Fibroblast of lung (primary cell): ENCODE results near the gene MAP1LC3B. TPM values are rescaled to one million over a fixed set of nuclear protein-coding genes. Genes with fewer than 3 reads are reported as not detected.

Experiments
- DNase-seq, 2 donors: peaks; one replicate each; pipeline versions ENCODE4 v3.0.0 to v3.0.0-alpha.2; 2010; ENCODE audit warnings: low read depth in 2 of 2
- H2AFZ ChIP-seq: 2 replicates; pipeline ENCODE4 v1.5.1; 2012; ENCODE audit warnings: low read length, control low read depth, inconsistent platforms
- H3K27ac ChIP-seq: 2 replicates; pipeline ENCODE4 v1.5.1; 2011; ENCODE audit warnings: low read length, control low read depth; ENCODE audit not compliant: insufficient read depth
- H3K27me3 ChIP-seq: 2 replicates; pipeline ENCODE4 v1.5.1; 2011; ENCODE audit warnings: mild to moderate bottlenecking, low read length; ENCODE audit not compliant: control insufficient read depth, insufficient read depth
- H3K36me3 ChIP-seq: 2 replicates; pipeline ENCODE4 v1.5.1; 2011; ENCODE audit warnings: low read length; ENCODE audit not compliant: control insufficient read depth, insufficient read depth
- H3K4me1 ChIP-seq: 2 replicates; pipeline ENCODE4 v1.5.1; 2011; ENCODE audit warnings: low read length; ENCODE audit not compliant: control insufficient read depth, insufficient read depth; ENCODE audit errors: extremely low read depth
- H3K4me2 ChIP-seq: 2 replicates; pipeline ENCODE4 v1.5.1; 2011; ENCODE audit warnings: low read length, control low read depth; ENCODE audit not compliant: insufficient read depth; ENCODE audit errors: extremely low read depth
- H3K4me3 ChIP-seq, 4 experiments: fragments of 200-600 bp in 1 of 4; sonication (generic) in 1 of 4; replicated peaks in 1 of 4; 2 replicates each; pipeline ENCODE4 v1.5.1; 2011 to 2016; ENCODE audit warnings: low read length in 4 of 4, low read depth in 3 of 4, mild to moderate bottlenecking in 3 of 4, control low read depth in 2 of 4, inconsistent platforms in 1 of 4, mixed read lengths in 1 of 4; ENCODE audit not compliant: insufficient read depth in 1 of 4; ENCODE audit errors: control extremely low read depth in 1 of 4
- H3K79me2 ChIP-seq: 2 replicates; pipeline ENCODE4 v1.5.1; 2012; ENCODE audit warnings: mild to moderate bottlenecking, low read length, inconsistent platforms; ENCODE audit not compliant: control insufficient read depth, insufficient read depth
- H3K9ac ChIP-seq: 2 replicates; pipeline ENCODE4 v1.5.1; 2011; ENCODE audit warnings: mild to moderate bottlenecking, low read length, control low read depth; ENCODE audit not compliant: insufficient read depth
- H3K9me3 ChIP-seq: 2 replicates; pipeline ENCODE4 v1.5.1; 2012; ENCODE audit warnings: low read depth, low read length; ENCODE audit not compliant: control insufficient read depth, insufficient read depth
- H4K20me1 ChIP-seq: 2 replicates; pipeline ENCODE4 v1.5.1; 2011; ENCODE audit warnings: low read length; ENCODE audit not compliant: control insufficient read depth, insufficient read depth; ENCODE audit errors: extremely low read depth
- EZH2 ChIP-seq: IDR thresholded peaks from 2 replicates; pipeline ENCODE4 v1.5.1; 2012; ENCODE audit warnings: low read length, control low read depth, mild to moderate bottlenecking; ENCODE audit errors: missing control alignments
- polyA plus RNA-seq, 2 donors: library from polyadenylated mRNA; depleted of rRNA in 1 of 2; stranded (reverse) in 1 of 2; unstranded in 1 of 2; fragments of >200 nt; gene quantifications; 2 replicates each; pipeline ENCODE4 v1.2.1, GENCODE V29; 2011 to 2012; ENCODE audit warnings: missing spikeins in 1 of 2
- total RNA-seq: library from RNA; depleted of rRNA; stranded (reverse); fragments of >200 nt; gene quantifications from 2 replicates; pipeline ENCODE4 v1.2.1, GENCODE V29; 2014
- TF ChIP-seq, protein P1 (sequence below), 2 donors: IDR thresholded peaks in 1 of 2; conservative IDR thresholded peaks in 1 of 2; 1 replicate in 1 of 2; 2 replicates in 1 of 2; pipeline ENCODE4 v1.5.1; 2011 to 2012; ENCODE audit warnings: low read length in 2 of 2, control low read depth in 1 of 2, inconsistent platforms in 1 of 2, low read depth in 1 of 2, mild to moderate bottlenecking in 1 of 2

MAP1LC3B gene
- total and polyA plus RNA-seq, 2 donors (not counting 1 experiment from before 2014, with no cell fraction given): 41.1 to 67.6 TPM

DNA sequence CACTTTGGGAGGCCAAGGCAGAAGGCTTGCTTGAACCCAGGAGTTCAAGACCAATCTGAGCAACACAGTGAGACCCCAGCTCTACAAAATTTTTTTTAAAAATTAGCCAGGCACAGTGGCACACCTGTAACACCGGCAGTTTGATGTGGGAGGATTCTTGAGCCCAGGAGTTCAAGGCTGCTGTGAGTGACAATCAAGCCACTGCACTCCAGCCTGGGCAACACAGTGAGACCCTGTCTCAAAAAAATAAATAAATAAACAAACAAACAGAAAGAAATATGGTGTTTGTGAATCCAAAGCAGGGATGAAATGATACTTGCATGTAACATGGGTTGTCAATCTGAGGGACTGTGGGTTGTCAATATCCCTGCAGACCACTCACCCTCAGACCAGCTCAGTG is 25.2 kb upstream of the MAP1LC3B start:
- no peak for TF ChIP-seq EZH2
- TF ChIP-seq, protein P1, sequence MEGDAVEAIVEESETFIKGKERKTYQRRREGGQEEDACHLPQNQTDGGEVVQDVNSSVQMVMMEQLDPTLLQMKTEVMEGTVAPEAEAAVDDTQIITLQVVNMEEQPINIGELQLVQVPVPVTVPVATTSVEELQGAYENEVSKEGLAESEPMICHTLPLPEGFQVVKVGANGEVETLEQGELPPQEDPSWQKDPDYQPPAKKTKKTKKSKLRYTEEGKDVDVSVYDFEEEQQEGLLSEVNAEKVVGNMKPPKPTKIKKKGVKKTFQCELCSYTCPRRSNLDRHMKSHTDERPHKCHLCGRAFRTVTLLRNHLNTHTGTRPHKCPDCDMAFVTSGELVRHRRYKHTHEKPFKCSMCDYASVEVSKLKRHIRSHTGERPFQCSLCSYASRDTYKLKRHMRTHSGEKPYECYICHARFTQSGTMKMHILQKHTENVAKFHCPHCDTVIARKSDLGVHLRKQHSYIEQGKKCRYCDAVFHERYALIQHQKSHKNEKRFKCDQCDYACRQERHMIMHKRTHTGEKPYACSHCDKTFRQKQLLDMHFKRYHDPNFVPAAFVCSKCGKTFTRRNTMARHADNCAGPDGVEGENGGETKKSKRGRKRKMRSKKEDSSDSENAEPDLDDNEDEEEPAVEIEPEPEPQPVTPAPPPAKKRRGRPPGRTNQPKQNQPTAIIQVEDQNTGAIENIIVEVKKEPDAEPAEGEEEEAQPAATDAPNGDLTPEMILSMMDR (conservative IDR thresholded peaks at IDR 0.05 in 1 of 2, IDR thresholded peaks at IDR 0.05 in 1 of 2; ENCODE audit: low read depth in 1 of 2, low read length in 2 of 2): no peak
- Histone ChIP-seq H3K4me1 (peaks cover 7% of the 10 kb centered on the region), H4K20me1 (no peaks in the 10 kb centered on the region), H3K9ac (no peak overlapping the region), H3K9me3 (no peaks in the 10 kb centered on the region), H3K27ac (no peak overlapping the region), H3K4me2 (no peak overlapping the region), H3K36me3 (no peaks in the 10 kb centered on the region), H2AFZ (no peak overlapping the region), H3K79me2 (peaks cover 35% of the 10 kb centered on the region), H3K4me3 (no peak overlapping the region), H3K27me3 (no peaks in the 10 kb centered on the region)
- DNase-seq: no peak

DNA sequence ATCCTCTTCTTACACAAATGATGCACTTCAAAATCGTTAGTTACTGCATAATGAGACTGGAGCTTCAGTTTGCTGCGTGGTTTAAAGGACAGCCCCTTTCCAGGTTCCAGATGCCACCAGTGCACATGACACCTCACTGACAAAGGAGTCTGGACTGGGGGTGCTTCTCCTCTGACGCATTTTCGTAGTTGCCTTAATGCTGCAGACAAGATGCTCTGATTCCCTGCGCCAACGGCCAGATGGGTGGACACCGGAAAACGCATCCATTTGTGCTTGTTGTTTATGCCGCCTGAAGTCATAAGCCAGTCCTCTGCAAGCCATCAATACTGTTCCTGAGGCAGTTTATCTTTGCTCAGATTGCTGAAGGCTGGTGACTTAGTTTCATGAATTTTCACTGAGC is 24.6 kb upstream of the MAP1LC3B start:
- no peaks in the 10 kb centered on the region for H4K20me1 ChIP-seq
- H2AFZ ChIP-seq: no peak overlapping the region
- no peak overlapping the region for H3K4me2 ChIP-seq
- no peaks in the 10 kb centered on the region for H3K27me3 ChIP-seq
- H3K79me2 ChIP-seq: peaks cover 38% of the 10 kb centered on the region
- no peaks in the 10 kb centered on the region for H3K9me3 ChIP-seq
- no peak overlapping the region for H3K4me3 ChIP-seq
- no peak for TF ChIP-seq EZH2
- TF ChIP-seq, protein P1 (conservative IDR thresholded peaks at IDR 0.05 in 1 of 2, IDR thresholded peaks at IDR 0.05 in 1 of 2; ENCODE audit: low read depth in 1 of 2, low read length in 2 of 2): no peak
- no peak for DNase-seq
- H3K9ac ChIP-seq: no peak overlapping the region
- H3K27ac ChIP-seq: no peak overlapping the region
- H3K4me1 ChIP-seq: peaks cover 7% of the 10 kb centered on the region
- no peaks in the 10 kb centered on the region for H3K36me3 ChIP-seq

DNA sequence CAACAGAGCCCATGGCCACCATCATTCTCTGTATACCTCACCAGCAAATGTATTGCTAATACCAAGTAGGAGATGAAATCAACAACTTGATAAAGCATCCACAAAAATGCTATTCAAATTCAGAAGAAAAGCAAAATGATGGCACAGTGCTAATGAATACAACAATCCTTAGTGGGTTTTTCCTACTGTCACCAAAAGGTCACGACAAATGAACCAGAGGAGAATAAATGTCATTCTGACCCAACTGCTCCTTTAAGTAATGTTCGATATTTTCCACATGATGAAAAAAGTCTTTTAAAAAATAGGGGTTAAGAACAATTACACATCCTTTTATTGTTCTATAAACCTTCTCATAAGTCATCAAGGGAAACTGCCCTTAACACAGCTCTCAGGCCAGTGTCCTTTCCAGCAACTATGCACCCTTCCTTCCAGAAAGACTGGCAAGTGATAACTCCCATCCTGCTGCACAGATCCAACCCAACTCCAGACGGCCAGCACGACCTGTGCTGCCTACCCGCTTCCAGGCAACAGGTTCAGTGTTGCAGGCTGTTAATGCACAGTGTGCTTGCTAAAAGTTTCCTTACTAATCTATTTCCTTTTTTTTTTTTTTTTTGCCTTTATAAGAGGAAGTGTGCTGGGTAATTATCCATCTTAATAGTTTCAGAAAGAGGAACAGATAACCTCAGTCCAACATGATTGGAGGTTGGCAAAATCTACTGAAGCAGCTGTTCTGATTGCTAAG is 23.9 kb upstream of the MAP1LC3B start:
- DNase-seq: no peak
- Histone ChIP-seq H3K4me2 (no peak overlapping the region), H3K79me2 (peaks cover 37% of the 10 kb centered on the region), H4K20me1 (no peaks in the 10 kb centered on the region), H3K4me1 (peaks cover 7% of the 10 kb centered on the region), H2AFZ (no peak overlapping the region), H3K36me3 (no peaks in the 10 kb centered on the region), H3K27ac (no peak overlapping the region), H3K9ac (no peak overlapping the region), H3K27me3 (no peaks in the 10 kb centered on the region), H3K9me3 (no peaks in the 10 kb centered on the region), H3K4me3 (no peak overlapping the region)
- TF ChIP-seq, protein P1 (conservative IDR thresholded peaks at IDR 0.05 in 1 of 2, IDR thresholded peaks at IDR 0.05 in 1 of 2; ENCODE audit: low read depth in 1 of 2, low read length in 2 of 2): no peak
- no peak for TF ChIP-seq EZH2
